Activated CD4-positive, alpha-beta T cell treated with anti-CD3 and anti-CD28 coated beads, Interleukin-2, Interleukin-6, amounts not matched to agents 100 ng/mL and 50 ng/mL, durations not matched to agents 16 hours and 8 hours (primary cell): ENCODE results near the gene CDH4.

ENCODE experiments used
- DNase-seq: peaks from one replicate; pipeline ENCODE4 v3.0.0-alpha.2; 2020

The CDH4 gene

GRCh38 chr20:61916318-61916891 is 664.3 kb downstream of the CDH4 start:
- DNase-seq: no peak

- no peak for DNase-seq
Measured at GRCh38 chr20:61917474-61918145, 665.5 kb downstream of the CDH4 start.

- DNase-seq: no peak
Measured at GRCh38 chr20:61918548-61918947, 666.5 kb downstream of the CDH4 start.

GRCh38 chr20:61919239-61919638 is 667.2 kb downstream of the CDH4 start:
- no peak for DNase-seq

- DNase-seq: no peak
Measured at GRCh38 chr20:61919675-61920365, 667.8 kb downstream of the CDH4 start.

- no peak for DNase-seq
Measured at GRCh38 chr20:61922411-61922810, 670.4 kb downstream of the CDH4 start.

- DNase-seq: no peak
Measured at GRCh38 chr20:61922936-61923335, 670.9 kb downstream of the CDH4 start.

- DNase-seq: no peak
Measured at GRCh38 chr20:61923371-61924166, 671.5 kb downstream of the CDH4 start.

- no peak for DNase-seq
Measured at GRCh38 chr20:61924211-61924857, 672.3 kb downstream of the CDH4 start.

GRCh38 chr20:61924858-61925554 is 672.9 kb downstream of the CDH4 start:
- no peak for DNase-seq

GRCh38 chr20:61925555-61926252 is 673.6 kb downstream of the CDH4 start:
- DNase-seq: no peak

- DNase-seq: no peak
Measured at GRCh38 chr20:61926253-61926613, 674.2 kb downstream of the CDH4 start.

- DNase-seq: no peak
Measured at GRCh38 chr20:61926796-61927192, 674.7 kb downstream of the CDH4 start.

GRCh38 chr20:61927193-61927825 is 675.2 kb downstream of the CDH4 start:
- DNase-seq: no peak

- no peak for DNase-seq
Measured at GRCh38 chr20:61927826-61928541, 675.9 kb downstream of the CDH4 start.

- DNase-seq: no peak
Measured at GRCh38 chr20:61929561-61929960, 677.5 kb downstream of the CDH4 start.

GRCh38 chr20:61929971-61930666 is 678.1 kb downstream of the CDH4 start:
- no peak for DNase-seq

- no peak for DNase-seq
Measured at GRCh38 chr20:61930776-61931475, 678.9 kb downstream of the CDH4 start.
